Mesothelial cell of epicardium (in vitro differentiated cells): ENCODE data around the gene DAGLB. TPM values are rescaled to one million over a fixed set of nuclear protein-coding genes. Genes with fewer than 3 reads are reported as not detected.

Source experiments
- DNase-seq, 2 experiments: peaks; one replicate each; pipeline ENCODE4 v3.0.0; 2021; ENCODE audit warnings: low spot score in 2 of 2; ENCODE audit not compliant: unreplicated experiment in 2 of 2
- H3K27ac Mint-ChIP-seq: 2 replicates; pipeline ENCODE4 v1.8.0; 2021; ENCODE audit warnings: mixed read lengths
- H3K27me3 Mint-ChIP-seq: 2 replicates; pipeline ENCODE4 v1.8.0; 2021; ENCODE audit warnings: low read depth, mixed read lengths
- H3K36me3 Mint-ChIP-seq: 2 replicates; pipeline ENCODE4 v1.8.0; 2021; ENCODE audit warnings: mixed read lengths
- H3K4me1 Mint-ChIP-seq: 2 replicates; pipeline ENCODE4 v1.8.0; 2021; ENCODE audit warnings: mixed read lengths
- H3K4me3 Mint-ChIP-seq: 2 replicates; pipeline ENCODE4 v1.8.0; 2021; ENCODE audit warnings: mild to moderate bottlenecking, moderate library complexity, mixed read lengths
- H3K9me3 Mint-ChIP-seq: 2 replicates; pipeline ENCODE4 v1.8.0; 2021; ENCODE audit warnings: mixed read lengths
- total RNA-seq: library from RNA; stranded (reverse); gene quantifications from 3 replicates; pipeline ENCODE4 v1.2.1, GENCODE V29; 2021
- TF ChIP-seq, protein P1 (sequence below): fragments of 200-600 bp; sonication (generic); IDR thresholded peaks from one replicate; pipeline ENCODE4 v1.5.0; 2021; ENCODE audit warnings: antibody characterized with exemption; ENCODE audit not compliant: unreplicated experiment

DAGLB gene
- total RNA-seq, 1 donor from 2014 or later = 24.1 TPM

DNA sequence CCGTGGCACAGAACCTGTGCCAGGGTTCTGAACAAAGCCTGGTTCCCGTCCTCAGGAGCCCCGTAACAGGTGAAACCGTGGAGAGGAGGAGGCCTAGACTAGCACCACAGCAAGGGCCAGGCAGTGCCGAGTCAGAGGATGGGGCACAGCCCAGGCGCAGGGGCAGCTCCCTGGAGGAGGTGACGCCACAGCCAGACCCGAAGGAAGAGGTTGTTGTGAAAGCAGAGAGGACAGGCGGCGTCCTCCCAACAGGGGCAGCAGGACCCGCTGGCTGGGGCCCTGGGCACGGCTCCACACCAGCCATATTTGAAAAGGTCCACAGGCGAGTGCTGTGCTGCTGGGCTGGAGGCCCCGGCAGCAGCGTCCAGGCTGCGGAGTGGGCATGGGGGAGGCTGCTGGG, 25.7 kb downstream of the DAGLB start:
- H3K4me1 Mint-ChIP-seq = no peaks in the 10 kb centered on the region
- DNase-seq = no peak
- no peaks in the 10 kb centered on the region for H3K27me3 Mint-ChIP-seq
- H3K36me3 Mint-ChIP-seq = peaks cover 33% of the 10 kb centered on the region
- H3K9me3 Mint-ChIP-seq = no peaks in the 10 kb centered on the region
- H3K27ac Mint-ChIP-seq = no peak overlapping the region
- TF ChIP-seq, protein P1, sequence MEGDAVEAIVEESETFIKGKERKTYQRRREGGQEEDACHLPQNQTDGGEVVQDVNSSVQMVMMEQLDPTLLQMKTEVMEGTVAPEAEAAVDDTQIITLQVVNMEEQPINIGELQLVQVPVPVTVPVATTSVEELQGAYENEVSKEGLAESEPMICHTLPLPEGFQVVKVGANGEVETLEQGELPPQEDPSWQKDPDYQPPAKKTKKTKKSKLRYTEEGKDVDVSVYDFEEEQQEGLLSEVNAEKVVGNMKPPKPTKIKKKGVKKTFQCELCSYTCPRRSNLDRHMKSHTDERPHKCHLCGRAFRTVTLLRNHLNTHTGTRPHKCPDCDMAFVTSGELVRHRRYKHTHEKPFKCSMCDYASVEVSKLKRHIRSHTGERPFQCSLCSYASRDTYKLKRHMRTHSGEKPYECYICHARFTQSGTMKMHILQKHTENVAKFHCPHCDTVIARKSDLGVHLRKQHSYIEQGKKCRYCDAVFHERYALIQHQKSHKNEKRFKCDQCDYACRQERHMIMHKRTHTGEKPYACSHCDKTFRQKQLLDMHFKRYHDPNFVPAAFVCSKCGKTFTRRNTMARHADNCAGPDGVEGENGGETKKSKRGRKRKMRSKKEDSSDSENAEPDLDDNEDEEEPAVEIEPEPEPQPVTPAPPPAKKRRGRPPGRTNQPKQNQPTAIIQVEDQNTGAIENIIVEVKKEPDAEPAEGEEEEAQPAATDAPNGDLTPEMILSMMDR = no peak
- H3K4me3 Mint-ChIP-seq = no peak overlapping the region

DNA sequence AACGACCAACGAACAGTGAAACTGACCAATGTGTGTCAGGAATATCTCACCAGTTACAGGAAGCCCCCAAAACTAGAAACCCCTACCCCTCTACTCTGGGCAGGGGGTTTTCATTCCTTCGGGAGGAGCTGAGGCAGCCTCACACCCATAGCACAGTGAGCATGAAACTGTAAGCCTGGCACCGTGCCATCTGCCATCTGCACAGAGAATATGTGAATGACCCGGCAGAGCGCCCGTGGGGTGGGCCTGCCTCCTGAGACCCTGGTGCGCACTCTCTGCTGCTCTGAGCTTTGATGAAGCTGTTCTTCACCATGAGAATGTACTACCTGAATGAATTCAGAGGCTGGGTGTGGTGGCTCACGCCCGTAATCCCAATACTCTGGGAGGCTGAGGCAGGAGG, 27.1 kb downstream of the DAGLB start:
- no peaks in the 10 kb centered on the region for H3K27me3 Mint-ChIP-seq
- H3K36me3 Mint-ChIP-seq = peaks cover 41% of the 10 kb centered on the region
- no peak for DNase-seq
- TF ChIP-seq, protein P1 = no peak
- H3K4me1 Mint-ChIP-seq = no peaks in the 10 kb centered on the region
- H3K4me3 Mint-ChIP-seq = no peak overlapping the region
- no peaks in the 10 kb centered on the region for H3K9me3 Mint-ChIP-seq
- H3K27ac Mint-ChIP-seq = no peak overlapping the region

GRCh38 chr7:6419310-6419773, 28.4 kb downstream of the DAGLB start:
- Mint-ChIP-seq H3K27ac (no peak overlapping the region), H3K4me3 (no peak overlapping the region), H3K9me3 (no peaks in the 10 kb centered on the region), H3K4me1 (no peaks in the 10 kb centered on the region), H3K27me3 (no peaks in the 10 kb centered on the region), H3K36me3 (peaks cover 45% of the 10 kb centered on the region)
- DNase-seq = no peak
- TF ChIP-seq, protein P1 = no peak

GRCh38 chr7:6417408-6417807, 30.3 kb downstream of the DAGLB start:
- TF ChIP-seq, protein P1 = no peak
- Mint-ChIP-seq H3K36me3 (peaks cover 45% of the 10 kb centered on the region), H3K27me3 (no peaks in the 10 kb centered on the region)

DNA sequence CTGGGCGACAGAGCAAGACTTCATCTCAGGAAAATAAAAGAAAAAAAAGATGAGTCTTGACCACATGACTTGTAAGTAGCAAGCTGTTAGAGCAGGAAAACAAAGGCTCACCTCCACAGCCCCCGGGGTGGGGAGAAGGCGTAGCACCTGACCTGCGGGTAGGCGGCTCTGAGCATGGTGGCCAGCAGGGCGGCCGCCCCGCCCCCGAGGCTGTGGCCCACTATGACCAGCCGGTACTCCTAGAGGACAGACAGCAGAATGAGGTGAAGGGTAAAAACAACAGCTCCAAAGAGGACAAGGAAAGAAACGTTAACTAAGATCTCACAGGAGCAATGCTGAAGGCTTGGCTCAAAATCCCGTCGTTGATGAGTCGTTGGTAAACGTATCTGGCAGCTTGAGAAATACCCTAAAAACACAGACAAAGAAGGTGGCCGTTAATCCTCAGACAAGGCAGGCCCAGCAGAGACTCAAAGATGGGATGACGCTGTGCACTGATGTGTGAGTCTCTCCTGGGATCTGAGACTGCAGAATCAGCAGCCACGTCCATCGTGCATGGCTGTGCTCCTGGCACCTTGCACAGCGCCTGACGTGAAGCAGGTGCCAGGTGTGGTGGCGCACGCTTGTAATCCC, 31.1 kb downstream of the DAGLB start:
- TF ChIP-seq, protein P1 = no peak
- no peaks in the 10 kb centered on the region for H3K4me1 Mint-ChIP-seq
- H3K9me3 Mint-ChIP-seq = no peaks in the 10 kb centered on the region
- no peak overlapping the region for H3K27ac Mint-ChIP-seq
- DNase-seq = no peak
- no peaks in the 10 kb centered on the region for H3K27me3 Mint-ChIP-seq
- no peak overlapping the region for H3K4me3 Mint-ChIP-seq
- H3K36me3 Mint-ChIP-seq = peaks cover 50% of the 10 kb centered on the region

More at GRCh38 chr7:6417408-6417807, 30.3 kb downstream of the DAGLB start:
- Mint-ChIP-seq H3K27ac (no peak overlapping the region), H3K9me3 (no peaks in the 10 kb centered on the region), H3K4me3 (no peak overlapping the region), H3K4me1 (no peaks in the 10 kb centered on the region)
- no peak for DNase-seq
